HEK293T (cell line): ENCODE data around the gene GGTLC1.

Experiments used
- CTCF ChIA-PET: fragments of 350-600 bp; formaldehyde crosslinking; extraction: SDS; loops from one replicate; lab custom pipeline; 2021; ENCODE audit warnings: antibody characterized with exemption, inconsistent platforms; lab: Yijun Ruan, JAX
- POLR2A ChIA-PET: fragments of 350-600 bp; formaldehyde crosslinking; extraction: SDS; loops from one replicate; lab custom pipeline; 2020; ENCODE audit warnings: antibody characterized with exemption, inconsistent platforms; lab: Yijun Ruan, JAX
- DNase-seq: peaks from one replicate; pipeline ENCODE4 v3.0.0; 2012; ENCODE audit warnings: mixed read lengths; ENCODE audit errors: extremely low spot score
- ARNT ChIP-seq: fragments of 450-650 bp; IDR thresholded peaks from 2 replicates; pipeline ENCODE4 v1.6.1; 2017; ENCODE audit warnings: mild to moderate bottlenecking
- BHLHE40 ChIP-seq: fragments of 450-650 bp; IDR thresholded peaks from 2 replicates; pipeline ENCODE4 v1.6.1; 2016; ENCODE audit warnings: mild to moderate bottlenecking, moderate library complexity, borderline replicate concordance
- CTBP1 ChIP-seq: fragments of 450-650 bp; IDR thresholded peaks from 2 replicates; pipeline ENCODE4 v1.6.1; 2016; ENCODE audit warnings: borderline replicate concordance
- ELF4 ChIP-seq: fragments of 450-650 bp; IDR thresholded peaks from 2 replicates; pipeline ENCODE4 v1.6.1; 2017; ENCODE audit warnings: antibody characterized with exemption
- FOXA1 ChIP-seq: fragments of 450-650 bp; IDR thresholded peaks from 2 replicates; pipeline ENCODE4 v1.6.1; 2016; ENCODE audit warnings: mild to moderate bottlenecking
- FOXK2 ChIP-seq: fragments of 450-650 bp; IDR thresholded peaks from 2 replicates; pipeline ENCODE4 v1.6.1; 2016; ENCODE audit warnings: mild to moderate bottlenecking
- FOXM1 ChIP-seq: fragments of 450-650 bp; IDR thresholded peaks from 2 replicates; pipeline ENCODE4 v1.6.1; 2017; ENCODE audit warnings: mild to moderate bottlenecking, borderline replicate concordance
- HDGF ChIP-seq: fragments of 450-650 bp; IDR thresholded peaks from 2 replicates; pipeline ENCODE4 v1.6.1; 2017; ENCODE audit warnings: antibody characterized with exemption, borderline replicate concordance
- L3MBTL2 ChIP-seq: fragments of 450-650 bp; conservative IDR thresholded peaks from 2 replicates; pipeline ENCODE4 v1.6.1; 2016; ENCODE audit warnings: mild to moderate bottlenecking
- LEF1 ChIP-seq: fragments of 450-650 bp; IDR thresholded peaks from 2 replicates; pipeline ENCODE4 v1.6.1; 2017; ENCODE audit warnings: mild to moderate bottlenecking, borderline replicate concordance
- NFRKB ChIP-seq: fragments of 450-650 bp; IDR thresholded peaks from 2 replicates; pipeline ENCODE4 v1.6.1; 2016; ENCODE audit warnings: mild to moderate bottlenecking, moderate library complexity
- SP1 ChIP-seq: fragments of 450-650 bp; IDR thresholded peaks from 2 replicates; pipeline ENCODE4 v1.6.1; 2017
- SUZ12 ChIP-seq: fragments of 450-650 bp; IDR thresholded peaks from 2 replicates; pipeline ENCODE4 v1.6.1; 2016; ENCODE audit warnings: mild to moderate bottlenecking
- TARDBP ChIP-seq: fragments of 450-650 bp; IDR thresholded peaks from 2 replicates; pipeline ENCODE4 v1.6.1; 2016
- ZNF384 ChIP-seq: fragments of 450-650 bp; IDR thresholded peaks from 2 replicates; pipeline ENCODE4 v1.6.1; 2016
- TF ChIP-seq, protein P1 (sequence below): fragments of 450-650 bp; IDR thresholded peaks from 2 replicates; pipeline ENCODE4 v1.6.1; 2016

Gene GGTLC1

DNA sequence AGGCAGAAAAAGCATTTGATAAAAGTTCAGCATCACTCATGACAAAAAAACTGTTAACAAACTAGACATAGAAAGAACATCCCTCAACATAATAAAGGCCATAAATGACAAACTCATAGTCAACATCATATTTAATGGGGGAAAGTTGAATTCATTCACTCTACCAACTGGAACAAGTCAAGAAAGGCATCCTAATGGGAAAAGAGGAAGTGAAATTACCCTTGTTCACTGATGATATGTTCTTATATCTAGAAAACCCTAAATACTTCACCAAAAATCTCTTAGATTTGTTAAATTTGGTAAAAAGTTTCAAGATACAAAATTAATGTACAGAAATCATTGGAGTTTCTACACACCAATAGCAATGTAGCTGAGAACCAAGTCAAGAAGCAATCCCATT is 48.9 kb downstream of the GGTLC1 start:
- TF ChIP-seq ARNT (no peak), FOXA1 (no peak)
- no peak for DNase-seq
- POLR2A ChIA-PET = no interaction called here

DNA sequence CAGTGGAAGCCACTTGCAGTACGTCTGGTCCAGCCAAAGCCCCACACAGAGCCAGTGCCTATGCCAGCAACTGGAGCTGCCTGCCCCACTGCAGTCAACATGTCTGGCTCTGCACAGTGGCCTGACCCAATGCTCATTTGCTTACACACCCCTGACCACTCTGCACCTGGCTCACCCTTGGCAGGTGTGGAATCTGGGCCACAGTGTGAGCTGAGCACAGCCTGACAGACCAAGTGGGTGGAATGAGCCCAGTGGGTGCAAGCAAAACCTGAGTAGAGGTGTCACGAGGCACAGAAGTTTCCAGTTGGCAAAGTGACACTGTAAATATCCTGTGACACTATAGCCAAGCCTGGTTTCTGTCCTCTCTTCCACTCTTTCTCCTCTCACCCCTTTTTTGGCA is 49.5 kb downstream of the GGTLC1 start:
- ChIA-PET POLR2A (no interaction called here), CTCF (interaction anchor here (0.6 to 0.7 kb wide), 2 partner anchors 425 to 1238 kb away, joined by 3 to 4 read pairs; no protein-coding TSS in a partner anchor)
- DNase-seq = no peak
- no peak for TF ChIP-seq CTBP1
- TF ChIP-seq SUZ12 = no peak
- TF ChIP-seq FOXM1 = no peak
- TF ChIP-seq ARNT = no peak
- no peak for TF ChIP-seq BHLHE40
- no peak for TF ChIP-seq LEF1
- no peak for TF ChIP-seq ZNF384
- TF ChIP-seq, protein P1, sequence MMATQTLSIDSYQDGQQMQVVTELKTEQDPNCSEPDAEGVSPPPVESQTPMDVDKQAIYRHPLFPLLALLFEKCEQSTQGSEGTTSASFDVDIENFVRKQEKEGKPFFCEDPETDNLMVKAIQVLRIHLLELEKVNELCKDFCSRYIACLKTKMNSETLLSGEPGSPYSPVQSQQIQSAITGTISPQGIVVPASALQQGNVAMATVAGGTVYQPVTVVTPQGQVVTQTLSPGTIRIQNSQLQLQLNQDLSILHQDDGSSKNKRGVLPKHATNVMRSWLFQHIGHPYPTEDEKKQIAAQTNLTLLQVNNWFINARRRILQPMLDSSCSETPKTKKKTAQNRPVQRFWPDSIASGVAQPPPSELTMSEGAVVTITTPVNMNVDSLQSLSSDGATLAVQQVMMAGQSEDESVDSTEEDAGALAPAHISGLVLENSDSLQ = no peak
- no peak for TF ChIP-seq NFRKB
- no peak for TF ChIP-seq L3MBTL2

More for the DNA sequence above, 48.9 kb downstream of the GGTLC1 start:
- CTCF ChIA-PET = no interaction called here

DNA sequence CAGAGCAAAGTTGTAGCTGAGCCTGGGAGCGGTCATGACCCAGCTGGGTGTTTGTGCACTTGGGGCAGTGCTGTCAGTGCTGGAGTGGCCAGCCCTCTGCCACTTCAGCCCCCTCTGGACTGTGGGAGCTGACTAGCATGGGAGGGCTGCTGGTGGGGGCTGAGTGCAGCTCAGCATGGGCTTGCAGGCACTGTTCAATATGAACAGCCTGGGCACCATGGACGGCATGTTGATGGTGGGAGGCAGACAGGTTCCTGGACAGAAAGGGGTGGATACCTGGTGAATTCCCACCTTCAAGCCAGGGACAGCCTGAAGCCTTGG is 50.5 kb downstream of the GGTLC1 start:
- DNase-seq = no peak
- POLR2A ChIA-PET = no interaction called here
- CTCF ChIA-PET = interaction anchor here (0.7 to 1.7 kb wide), 3 partner anchors 164 to 980 kb away, joined by 3 to 5 read pairs (median 4); no protein-coding TSS in a partner anchor
- TF ChIP-seq L3MBTL2 (no peak), FOXM1 (no peak), ELF4 (no peak), FOXA1 (no peak), BHLHE40 (no peak), ZNF384 (no peak), CTBP1 (no peak), FOXK2 (no peak), LEF1 (no peak), SUZ12 (no peak), TARDBP (no peak), HDGF (no peak), SP1 (no peak), NFRKB (no peak), ARNT (no peak)
- TF ChIP-seq, protein P1 = no peak

DNA sequence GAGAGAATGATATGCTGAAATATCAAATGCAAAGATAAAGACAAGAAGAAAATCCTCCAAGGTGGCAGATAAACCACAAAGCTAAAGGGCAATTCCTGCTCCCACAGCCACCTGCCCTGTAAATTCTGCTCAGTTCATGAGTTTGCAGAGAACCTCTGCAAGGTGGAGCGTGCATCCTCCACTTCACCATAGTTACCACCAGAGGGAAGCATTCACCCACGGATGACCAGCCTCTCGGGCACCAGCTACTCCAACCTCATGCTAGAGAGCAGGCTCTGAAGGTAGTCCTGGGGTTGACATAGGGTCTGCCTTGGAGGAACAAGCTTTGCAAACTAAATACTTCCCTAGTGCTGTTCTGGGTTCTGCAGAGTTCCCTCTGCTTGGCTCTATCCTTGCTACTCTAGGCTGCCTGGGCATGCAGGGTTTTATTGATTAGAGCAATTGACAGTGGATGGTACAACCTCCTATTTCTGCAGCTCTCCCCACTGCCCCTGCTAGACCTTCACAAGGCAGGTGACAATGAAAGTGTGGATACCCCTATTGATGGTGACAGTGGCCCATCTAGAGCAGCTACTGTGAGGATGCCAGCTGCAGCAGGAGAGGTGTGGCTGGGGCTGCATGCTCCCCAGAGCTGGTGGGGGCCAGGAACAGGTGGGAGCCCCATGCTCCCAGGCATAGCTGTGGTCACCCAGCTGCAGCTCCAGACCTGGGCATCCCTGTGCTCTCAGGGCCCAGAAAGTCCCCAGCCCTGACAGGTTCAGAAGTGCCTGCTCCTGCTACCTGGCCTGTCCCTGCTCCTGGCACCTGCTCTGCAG is 51.1 kb downstream of the GGTLC1 start:
- CTCF ChIA-PET = interaction anchor here (0.6 to 1.7 kb wide), 4 partner anchors 11 to 980 kb away, joined by 3 to 5 read pairs (median 4); no protein-coding TSS in a partner anchor
- DNase-seq = peak; percentile 54

More for the DNA sequence above, 51.1 kb downstream of the GGTLC1 start:
- POLR2A ChIA-PET = no interaction called here
- TF ChIP-seq TARDBP = no peak
- TF ChIP-seq ZNF384 = no peak
- no peak for TF ChIP-seq ARNT
- no peak for TF ChIP-seq FOXA1
- no peak for TF ChIP-seq SP1
- TF ChIP-seq ELF4 = no peak
